Measurements from ENCODE around the gene CHAF1B. TPM values are rescaled to one million over a fixed set of nuclear protein-coding genes. Genes with fewer than 3 reads are reported as not detected.

The CHAF1B gene
- total and polyA plus RNA-seq, 3 experiments from 2014 or later = 2.4 to 30.8 (median 30.6) TPM

DNA sequence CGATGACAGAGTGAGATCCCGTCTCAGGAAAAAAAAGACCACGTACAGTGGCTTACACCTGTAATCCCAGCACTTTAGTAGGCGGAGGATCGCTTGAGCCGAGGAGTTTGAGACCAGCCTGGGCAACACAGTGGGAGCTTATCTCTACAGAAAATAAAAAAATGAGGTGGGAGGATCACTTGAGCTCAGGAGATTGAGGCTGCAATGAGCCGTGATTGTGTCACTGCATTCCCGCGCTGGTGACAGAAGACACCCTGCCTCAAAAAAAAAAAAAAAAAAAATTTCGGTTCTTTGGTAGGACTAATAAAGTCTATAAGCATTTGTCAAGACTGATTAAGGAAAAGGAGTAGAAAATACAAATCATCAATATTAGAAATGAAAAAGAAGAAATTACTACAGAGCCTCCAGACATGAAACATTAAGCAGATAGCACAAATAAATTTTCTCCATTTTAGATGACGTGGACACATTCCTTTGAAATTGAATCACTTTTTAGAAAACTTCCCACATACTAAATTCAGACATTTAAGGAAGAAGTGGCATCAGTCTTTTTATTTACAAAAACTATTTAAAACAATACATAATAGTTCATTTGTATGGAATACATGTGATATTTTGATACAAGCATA is 34.8 kb upstream of the CHAF1B start:
- no peaks in the 10 kb centered on the region for H3K27me3 ChIP-seq (ENCODE audit: insufficient read depth, low read length, poor library complexity, severe bottlenecking)
- H3K36me3 Mint-ChIP-seq = peaks cover 7 to 74% (median 20%) of the 10 kb centered on the region in 3 donors
- POLR2A ChIA-PET = interaction anchor here (0.6 kb wide), 1 partner anchor 61 kb away, joined by 4 read pairs; no protein-coding TSS in a partner anchor
- no peaks in the 10 kb centered on the region for H3K4me1 ChIP-seq (ENCODE audit: insufficient read depth, low read length)
- H3K4me1 Mint-ChIP-seq = peaks cover 8 to 21% (median 17%) of the 10 kb centered on the region in 3 donors
- no peaks in the 10 kb centered on the region for H3K27me3 Mint-ChIP-seq
- no peak for DNase-seq
- peaks cover 38% of the 10 kb centered on the region for H3K36me3 ChIP-seq (ENCODE audit: insufficient read depth, low read length)
- no peaks in the 10 kb centered on the region for H3K9me3 Mint-ChIP-seq
- CTCF ChIA-PET = no interaction called here
- H3K27ac Mint-ChIP-seq = peak overlapping the region in 2 of 8 donors; percentile 8 to 50
- no peak overlapping the region for H3K4me3 ChIP-seq (ENCODE audit: low read length)
- no peaks in the 10 kb centered on the region for H3K9me3 ChIP-seq (ENCODE audit: low read length)
- H3K27ac ChIP-seq (ENCODE audit: low read depth, low read length) = no peak overlapping the region
- no peak overlapping the region for H3K4me3 Mint-ChIP-seq

DNA sequence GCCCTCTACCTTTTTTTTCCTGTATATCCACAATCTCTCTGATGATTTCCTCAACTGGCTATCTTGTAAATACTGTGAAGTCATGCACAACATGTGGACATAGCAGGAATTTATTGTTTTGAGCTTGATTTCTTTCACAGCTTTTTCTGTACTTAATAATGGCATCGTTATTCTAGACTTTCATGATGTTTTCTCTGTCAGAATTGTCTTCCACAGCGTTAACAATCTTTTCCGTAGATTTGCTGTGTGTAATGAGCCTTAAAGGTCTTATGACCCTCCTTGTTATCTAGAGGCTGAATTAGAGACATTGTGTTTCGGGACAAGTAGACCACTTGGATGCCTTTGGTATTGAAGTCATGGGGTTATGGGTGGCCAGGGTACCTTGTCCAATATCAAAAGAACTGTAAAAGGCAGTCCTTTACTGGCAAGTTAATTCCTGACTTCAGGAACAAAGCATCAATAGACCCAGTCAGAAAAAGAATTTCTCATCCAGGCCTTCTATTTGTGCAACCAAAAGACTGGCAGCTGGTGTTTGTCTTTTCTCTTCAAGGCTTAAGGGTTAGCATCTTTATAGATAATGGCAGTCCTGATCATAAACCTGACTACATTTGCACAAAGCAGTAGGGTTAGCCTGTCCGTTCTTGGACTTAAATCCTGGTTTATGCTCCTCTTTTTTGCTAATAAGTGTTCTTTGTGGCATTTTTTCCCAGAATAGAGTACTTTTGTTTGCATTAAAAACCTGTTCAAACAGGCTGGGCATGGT is 30.1 kb upstream of the CHAF1B start:
- Mint-ChIP-seq H3K9me3 (no peaks in the 10 kb centered on the region), H3K27me3 (no peaks in the 10 kb centered on the region), H3K4me3 (no peak overlapping the region), H3K4me1 (peaks cover 5 to 21% (median 17%) of the 10 kb centered on the region in 3 donors), H3K27ac (peak overlapping the region in 2 of 8 donors; percentile 5 to 70), H3K36me3 (peaks cover 7 to 61% (median 18%) of the 10 kb centered on the region in 3 donors)
- ChIA-PET POLR2A (interaction anchor here (0.5 kb wide), 1 partner anchor 66 kb away, joined by 3 read pairs; no protein-coding TSS in a partner anchor), CTCF (no interaction called here)
- Histone ChIP-seq H3K4me3 (ENCODE audit: low read length) (no peak overlapping the region), H3K36me3 (ENCODE audit: insufficient read depth, low read length) (peaks cover 33% of the 10 kb centered on the region), H3K4me1 (ENCODE audit: insufficient read depth, low read length) (no peaks in the 10 kb centered on the region), H3K27me3 (ENCODE audit: insufficient read depth, low read length, poor library complexity, severe bottlenecking) (no peaks in the 10 kb centered on the region), H3K27ac (ENCODE audit: low read depth, low read length) (no peak overlapping the region), H3K9me3 (ENCODE audit: low read length) (no peaks in the 10 kb centered on the region)
- DNase-seq = no peak

DNA sequence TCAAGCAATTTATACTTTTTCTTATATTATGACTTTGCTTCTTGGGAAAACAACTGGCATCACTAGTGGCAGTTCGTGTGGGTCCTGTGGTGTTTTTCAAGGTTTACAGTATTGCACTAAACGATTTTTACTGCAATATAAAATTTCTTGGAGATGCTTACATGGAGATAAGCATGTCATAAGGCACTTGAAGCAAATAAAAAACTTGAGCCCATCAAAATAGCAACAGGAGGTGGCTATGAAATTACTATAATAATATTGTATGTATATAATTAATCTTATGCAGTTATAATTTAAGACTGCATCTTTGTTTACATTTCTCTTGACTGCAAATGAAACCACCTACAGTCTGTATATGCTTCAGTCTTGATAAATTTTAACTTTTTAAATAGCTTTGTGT is 29.3 kb upstream of the CHAF1B start:
- Histone ChIP-seq H3K4me3 (ENCODE audit: low read length) (no peak overlapping the region), H3K27ac (ENCODE audit: low read depth, low read length) (no peak overlapping the region), H3K9me3 (ENCODE audit: low read length) (no peaks in the 10 kb centered on the region), H3K27me3 (ENCODE audit: insufficient read depth, low read length, poor library complexity, severe bottlenecking) (no peaks in the 10 kb centered on the region), H3K4me1 (ENCODE audit: insufficient read depth, low read length) (no peaks in the 10 kb centered on the region), H3K36me3 (ENCODE audit: insufficient read depth, low read length) (peaks cover 39% of the 10 kb centered on the region)
- peaks cover 11 to 62% (median 23%) of the 10 kb centered on the region in 3 donors for H3K36me3 Mint-ChIP-seq
- peak overlapping the region in 1 of 8 donors; percentile 54 for H3K27ac Mint-ChIP-seq
- H3K27me3 Mint-ChIP-seq = no peaks in the 10 kb centered on the region
- H3K4me1 Mint-ChIP-seq = peaks cover 4 to 18% (median 17%) of the 10 kb centered on the region in 3 donors
- DNase-seq = no peak
- H3K9me3 Mint-ChIP-seq = no peaks in the 10 kb centered on the region
- no peak overlapping the region for H3K4me3 Mint-ChIP-seq
- ChIA-PET CTCF (no interaction called here), POLR2A (interaction anchor here (0.5 to 0.6 kb wide), 2 partner anchors 23 to 67 kb away, joined by 3 read pairs; no protein-coding TSS in a partner anchor)

DNA sequence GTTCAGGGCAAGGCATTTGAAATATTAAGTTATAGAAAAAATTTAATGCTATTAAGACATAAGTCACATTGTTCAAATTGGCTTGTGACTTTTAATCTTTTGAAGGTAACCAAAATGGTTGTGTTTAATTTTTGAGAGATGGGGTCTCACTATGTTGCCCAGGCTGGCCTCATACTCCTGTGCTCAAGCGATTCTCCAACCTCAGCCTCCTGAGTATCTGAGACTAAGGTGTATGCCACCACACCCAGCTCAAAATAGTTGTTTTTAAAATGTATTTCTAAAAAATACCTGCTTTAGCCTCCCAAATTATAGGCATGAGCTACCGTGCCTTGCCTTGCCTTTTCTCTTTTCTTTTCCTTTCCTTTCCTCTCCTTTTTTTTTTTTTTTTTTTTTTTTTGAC is 26.0 kb upstream of the CHAF1B start:
- peaks cover 4 to 9% (median 8%) of the 10 kb centered on the region in 3 donors for H3K4me1 Mint-ChIP-seq
- no peak for DNase-seq
- ChIA-PET CTCF (no interaction called here), POLR2A (interaction anchor here (0.6 to 0.7 kb wide), 2 partner anchors 38 to 177 kb away, joined by 3 to 4 read pairs; no protein-coding TSS in a partner anchor)
- Histone ChIP-seq H3K4me3 (ENCODE audit: low read length) (no peak overlapping the region), H3K4me1 (ENCODE audit: insufficient read depth, low read length) (no peaks in the 10 kb centered on the region), H3K36me3 (ENCODE audit: insufficient read depth, low read length) (peaks cover 56% of the 10 kb centered on the region), H3K27me3 (ENCODE audit: insufficient read depth, low read length, poor library complexity, severe bottlenecking) (no peaks in the 10 kb centered on the region), H3K9me3 (ENCODE audit: low read length) (no peaks in the 10 kb centered on the region), H3K27ac (ENCODE audit: low read depth, low read length) (no peak overlapping the region)
- H3K4me3 Mint-ChIP-seq = no peak overlapping the region
- peak overlapping the region in 3 of 8 donors; percentile 5 to 69 (median 43) for H3K27ac Mint-ChIP-seq
- no peaks in the 10 kb centered on the region for H3K9me3 Mint-ChIP-seq
- H3K27me3 Mint-ChIP-seq = no peaks in the 10 kb centered on the region
- H3K36me3 Mint-ChIP-seq = peaks cover 4 to 66% (median 26%) of the 10 kb centered on the region in 3 donors

DNA sequence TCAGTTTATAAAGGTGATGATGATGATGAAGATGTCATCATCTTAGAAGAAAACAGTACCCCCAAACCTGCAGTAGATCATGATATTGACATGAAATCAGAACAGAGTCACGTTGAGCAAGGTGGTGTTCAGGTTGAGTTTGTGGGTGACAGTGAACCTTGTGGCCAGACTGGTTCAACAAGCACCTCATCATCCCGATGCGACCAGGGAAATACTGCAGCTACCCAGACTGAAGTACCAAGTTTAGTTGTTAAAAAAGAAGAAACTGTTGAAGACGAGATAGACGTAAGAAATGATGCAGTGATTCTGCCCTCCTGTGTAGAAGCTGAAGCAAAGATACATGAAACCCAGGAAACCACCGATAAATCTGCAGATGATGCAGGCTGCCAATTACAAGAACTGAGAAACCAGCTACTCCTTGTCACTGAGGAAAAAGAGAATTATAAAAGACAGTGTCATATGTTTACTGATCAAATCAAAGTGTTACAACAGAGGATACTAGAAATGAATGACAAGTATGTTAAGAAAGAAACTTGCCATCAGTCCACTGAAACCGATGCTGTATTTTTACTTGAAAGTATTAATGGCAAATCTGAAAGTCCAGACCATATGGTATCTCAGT is 16.0 kb upstream of the CHAF1B start:
- Histone ChIP-seq H3K27ac (ENCODE audit: low read depth, low read length) (no peak overlapping the region), H3K9me3 (ENCODE audit: low read length) (no peaks in the 10 kb centered on the region), H3K4me1 (ENCODE audit: insufficient read depth, low read length) (no peaks in the 10 kb centered on the region), H3K4me3 (ENCODE audit: low read length) (no peak overlapping the region), H3K27me3 (ENCODE audit: insufficient read depth, low read length, poor library complexity, severe bottlenecking) (no peaks in the 10 kb centered on the region), H3K36me3 (ENCODE audit: insufficient read depth, low read length) (peaks cover 64% of the 10 kb centered on the region)
- ChIA-PET POLR2A (no interaction called here), CTCF (interaction anchor here (1.6 kb wide), 1 partner anchor 25 kb away, joined by 4 read pairs; no protein-coding TSS in a partner anchor)
- H3K27me3 Mint-ChIP-seq = no peaks in the 10 kb centered on the region
- H3K4me1 Mint-ChIP-seq = peaks cover 5 to 9% (median 8%) of the 10 kb centered on the region in 3 donors
- peak overlapping the region in 7 of 8 donors; percentile 0 to 89 (median 30) for H3K27ac Mint-ChIP-seq
- H3K36me3 Mint-ChIP-seq = peaks cover 3 to 92% (median 36%) of the 10 kb centered on the region in 3 donors
- H3K9me3 Mint-ChIP-seq = no peaks in the 10 kb centered on the region
- no peak overlapping the region for H3K4me3 Mint-ChIP-seq
- DNase-seq = no peak

DNA sequence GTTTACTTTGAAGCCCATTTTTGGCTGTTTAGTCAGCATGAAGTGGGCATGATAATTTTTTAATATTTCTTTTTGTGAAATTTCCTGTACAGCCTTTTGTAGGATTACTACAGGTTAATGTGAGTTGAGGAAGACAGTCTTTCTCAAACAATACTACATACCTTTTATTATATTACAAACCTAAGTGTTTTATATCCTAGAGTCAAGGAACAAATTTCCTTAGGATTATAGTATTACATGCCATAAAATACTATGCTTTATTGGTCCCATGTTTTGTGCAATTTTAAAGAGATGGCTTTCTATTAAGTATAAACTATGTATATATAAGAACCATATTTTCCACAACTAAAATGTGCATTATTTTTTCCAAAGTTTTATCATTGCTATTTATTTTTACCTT is 9.2 kb upstream of the CHAF1B start:
- no peak overlapping the region for H3K27ac Mint-ChIP-seq
- H3K4me3 ChIP-seq (ENCODE audit: low read length) = no peak overlapping the region
- no peak for DNase-seq
- H3K4me1 Mint-ChIP-seq = peaks cover 0 to 3% (median 0%) of the 10 kb centered on the region in 3 donors
- H3K4me3 Mint-ChIP-seq = no peak overlapping the region
- no peaks in the 10 kb centered on the region for H3K9me3 ChIP-seq (ENCODE audit: low read length)
- ChIA-PET CTCF (no interaction called here), POLR2A (no interaction called here)
- H3K27ac ChIP-seq (ENCODE audit: low read depth, low read length) = no peak overlapping the region
- H3K27me3 ChIP-seq (ENCODE audit: insufficient read depth, low read length, poor library complexity, severe bottlenecking) = no peaks in the 10 kb centered on the region
- no peaks in the 10 kb centered on the region for H3K27me3 Mint-ChIP-seq
- H3K36me3 Mint-ChIP-seq = peaks cover 9 to 64% (median 26%) of the 10 kb centered on the region in 3 donors
- H3K36me3 ChIP-seq (ENCODE audit: insufficient read depth, low read length) = peaks cover 26% of the 10 kb centered on the region
- no peaks in the 10 kb centered on the region for H3K4me1 ChIP-seq (ENCODE audit: insufficient read depth, low read length)
- no peaks in the 10 kb centered on the region for H3K9me3 Mint-ChIP-seq

DNA sequence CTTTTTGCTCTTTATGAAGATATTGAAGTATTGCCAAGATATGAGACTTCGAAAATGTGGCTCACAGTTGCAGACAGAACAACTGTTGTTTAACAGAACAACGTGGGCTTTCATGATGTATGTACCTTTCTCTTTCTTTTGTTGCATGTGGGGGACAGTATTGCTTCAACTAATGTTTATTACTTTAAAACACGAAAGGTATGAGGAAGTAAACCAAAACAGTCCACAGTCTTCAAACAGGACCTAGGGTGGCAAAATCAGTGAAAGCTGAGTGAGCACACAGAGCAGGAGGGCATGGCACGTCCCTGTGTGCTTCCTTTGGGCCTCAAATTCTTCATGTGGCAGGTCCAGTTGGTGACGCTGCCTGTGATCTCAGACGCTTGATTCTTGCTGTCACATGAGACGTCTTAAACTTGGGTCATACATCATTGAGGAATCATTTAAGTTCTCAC is 7.8 kb upstream of the CHAF1B start:
- H3K27ac ChIP-seq (ENCODE audit: low read depth, low read length) = no peak overlapping the region
- Mint-ChIP-seq H3K27me3 (no peaks in the 10 kb centered on the region), H3K4me3 (no peak overlapping the region), H3K36me3 (peaks cover 9 to 51% (median 19%) of the 10 kb centered on the region in 3 donors), H3K27ac (peak overlapping the region in 1 of 8 donors; percentile 62), H3K9me3 (no peaks in the 10 kb centered on the region), H3K4me1 (no peaks in the 10 kb centered on the region)
- ChIA-PET POLR2A (no interaction called here), CTCF (no interaction called here)
- DNase-seq = no peak
- no peaks in the 10 kb centered on the region for H3K9me3 ChIP-seq (ENCODE audit: low read length)
- no peak overlapping the region for H3K4me3 ChIP-seq (ENCODE audit: low read length)
- peaks cover 17% of the 10 kb centered on the region for H3K36me3 ChIP-seq (ENCODE audit: insufficient read depth, low read length)
- H3K27me3 ChIP-seq (ENCODE audit: insufficient read depth, low read length, poor library complexity, severe bottlenecking) = no peaks in the 10 kb centered on the region
- H3K4me1 ChIP-seq (ENCODE audit: insufficient read depth, low read length) = no peaks in the 10 kb centered on the region

DNA sequence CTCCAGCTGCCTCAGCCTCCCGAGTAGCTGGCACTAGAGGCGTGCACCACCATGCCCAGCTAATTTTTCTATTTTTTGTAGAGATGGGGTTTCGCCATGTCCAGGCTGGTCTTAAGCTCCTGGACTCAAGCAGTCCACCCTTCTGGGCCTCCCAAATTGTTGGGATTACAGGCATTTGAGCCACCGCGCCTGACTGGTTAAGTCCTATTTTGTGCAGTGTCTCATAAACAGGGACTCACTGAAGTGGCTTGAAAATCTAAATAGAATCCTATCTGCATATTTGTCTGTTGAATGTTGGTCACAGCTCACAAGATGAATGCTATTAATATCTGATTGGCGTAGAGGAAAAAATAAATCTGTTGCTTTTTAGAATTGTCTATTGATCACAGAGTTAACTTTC is 5.9 kb upstream of the CHAF1B start:
- DNase-seq = no peak
- Histone ChIP-seq H3K4me1 (ENCODE audit: insufficient read depth, low read length) (no peaks in the 10 kb centered on the region), H3K36me3 (ENCODE audit: insufficient read depth, low read length) (peaks cover 12% of the 10 kb centered on the region), H3K27ac (ENCODE audit: low read depth, low read length) (no peak overlapping the region), H3K4me3 (ENCODE audit: low read length) (no peak overlapping the region), H3K27me3 (ENCODE audit: insufficient read depth, low read length, poor library complexity, severe bottlenecking) (no peaks in the 10 kb centered on the region), H3K9me3 (ENCODE audit: low read length) (no peaks in the 10 kb centered on the region)
- no peak overlapping the region for H3K4me3 Mint-ChIP-seq
- no peaks in the 10 kb centered on the region for H3K9me3 Mint-ChIP-seq
- CTCF ChIA-PET = no interaction called here
- no peaks in the 10 kb centered on the region for H3K4me1 Mint-ChIP-seq
- POLR2A ChIA-PET = no interaction called here
- H3K36me3 Mint-ChIP-seq = peaks cover 9 to 35% (median 13%) of the 10 kb centered on the region in 3 donors
- H3K27me3 Mint-ChIP-seq = no peaks in the 10 kb centered on the region
- peak overlapping the region in 2 of 8 donors; percentile 33 to 71 for H3K27ac Mint-ChIP-seq

Data from CD8-positive, alpha-beta memory T cell (primary cell).